Kidney (tissue), 14 donors: ENCODE results near the gene SMG6. TPM values are rescaled to one million over a fixed set of nuclear protein-coding genes. Genes with fewer than 3 reads are reported as not detected.
A peak's percentile ranks its signal among the peaks of the same experiment; 100 is the strongest.

Experiments used
- DNase-seq, 5 donors: peaks; one replicate each; pipeline ENCODE4 v3.0.0-alpha.2; 2013 to 2020
- FAIRE-seq: peaks from 2 replicates; lab custom pipeline; 2012; peaks lifted over from hg19 to GRCh38; lab: Jason Lieb, UNC
- H3K27ac ChIP-seq, 2 donors: one replicate each; pipeline ENCODE4 v1.7.0; 2013; ENCODE audit warnings: low read depth in 2 of 2, low read length in 2 of 2, inconsistent platforms in 1 of 2
- H3K27me3 ChIP-seq: one replicate; pipeline ENCODE4 v1.7.1; 2013; ENCODE audit warnings: low read length, inconsistent platforms; ENCODE audit not compliant: control insufficient read depth, insufficient read depth
- H3K36me3 ChIP-seq, 3 donors: one replicate each; pipeline versions ENCODE4 v1.7.0 to v1.7.1; 2013; ENCODE audit warnings: low read length in 3 of 3, control low read depth in 1 of 3, inconsistent platforms in 1 of 3; ENCODE audit not compliant: insufficient read depth in 3 of 3, control insufficient read depth in 2 of 3
- H3K4me1 ChIP-seq, 3 donors: one replicate each; pipeline versions ENCODE4 v1.7.0 to v1.7.1; 2013; ENCODE audit warnings: low read length in 3 of 3, inconsistent platforms in 1 of 3, low read depth in 1 of 3; ENCODE audit not compliant: control insufficient read depth in 2 of 3, insufficient read depth in 2 of 3
- H3K4me3 ChIP-seq, 3 donors: one replicate each; pipeline versions ENCODE4 v1.7.0 to v1.8.1; 2013; ENCODE audit warnings: low read length in 3 of 3, control low read depth in 1 of 3, inconsistent platforms in 1 of 3
- H3K9ac ChIP-seq, 3 donors: one replicate each; pipeline versions ENCODE4 v1.7.0 to v1.7.1; 2013; ENCODE audit warnings: low read length in 3 of 3, control low read depth in 1 of 3, inconsistent platforms in 1 of 3
- H3K9me3 ChIP-seq, 3 donors: one replicate each; pipeline versions ENCODE4 v1.7.0 to v1.7.1; 2013; ENCODE audit warnings: low read length in 3 of 3, control low read depth in 1 of 3, inconsistent platforms in 1 of 3; ENCODE audit not compliant: control insufficient read depth in 2 of 3, insufficient read depth in 1 of 3
- CTCF ChIP-seq: IDR thresholded peaks from 3 replicates; pipeline ENCODE4 v1.5.1; 2012; ENCODE audit warnings: mild to moderate bottlenecking, moderate library complexity, borderline replicate concordance; ENCODE audit not compliant: insufficient read depth; ENCODE audit errors: extremely low read depth
- intact Hi-C: fragments of 100-400 bp; cut with DNase I; formaldehyde crosslinking; loops from one replicate; pipeline ENCODE4 v1.11.1; 2022
- polyA plus RNA-seq: library from polyadenylated mRNA; stranded (reverse); fragments of 350-450 nt; fragmentation: Illumina TruSeq; extraction: RNeasy Lipid Tissue Mini Kit (QIAGEN cat#74804); gene quantifications from one replicate; pipeline ENCODE4 v1.2.3, GENCODE V29; 2014; ENCODE audit warnings: low read depth, low replicate concordance; ENCODE audit not compliant: insufficient read depth
- total RNA-seq: library from RNA; stranded (reverse); fragmentation: NEBNext Ultra II Directional; extraction: Animal tissue kit (Norgen Biotek cat#: 25700); gene quantifications from one replicate; pipeline ENCODE4 v1.2.1, GENCODE V29; 2021
- donor health status: control.
- donor health status: control.
- donor health status: control.
- donor health status: control.
- donor health status: control.
- donor health status: DM: yes; HTN: yes; CAD: no.
- donor health status: Normal renal cell carcinoma (clear cell type).

Gene SMG6
- total and polyA plus RNA-seq, 2 donors from 2014 or later, result 20.6 to 37.3 TPM

GRCh38 chr17:2054262-2054511, 249.4 kb downstream of the SMG6 start:
- DNase-seq, result peak in 1 of 5 donors; percentile 69
- intact Hi-C loops, result no loop called here
- peak overlapping the region in 1 of 3 donors; percentile 41 for H3K4me3 ChIP-seq
- FAIRE-seq, result no peak
- peak overlapping the region; percentile 69 to 74 for H3K27ac ChIP-seq
- H3K36me3 ChIP-seq, result no peaks in the 10 kb centered on the region
- H3K27me3 ChIP-seq, result peaks cover 8% of the 10 kb centered on the region
- TF ChIP-seq CTCF, result no peak
- no peak overlapping the region for H3K9ac ChIP-seq
- no peaks in the 10 kb centered on the region for H3K9me3 ChIP-seq
- peaks cover 0 to 16% (median 2%) of the 10 kb centered on the region in 3 donors for H3K4me1 ChIP-seq

DNA sequence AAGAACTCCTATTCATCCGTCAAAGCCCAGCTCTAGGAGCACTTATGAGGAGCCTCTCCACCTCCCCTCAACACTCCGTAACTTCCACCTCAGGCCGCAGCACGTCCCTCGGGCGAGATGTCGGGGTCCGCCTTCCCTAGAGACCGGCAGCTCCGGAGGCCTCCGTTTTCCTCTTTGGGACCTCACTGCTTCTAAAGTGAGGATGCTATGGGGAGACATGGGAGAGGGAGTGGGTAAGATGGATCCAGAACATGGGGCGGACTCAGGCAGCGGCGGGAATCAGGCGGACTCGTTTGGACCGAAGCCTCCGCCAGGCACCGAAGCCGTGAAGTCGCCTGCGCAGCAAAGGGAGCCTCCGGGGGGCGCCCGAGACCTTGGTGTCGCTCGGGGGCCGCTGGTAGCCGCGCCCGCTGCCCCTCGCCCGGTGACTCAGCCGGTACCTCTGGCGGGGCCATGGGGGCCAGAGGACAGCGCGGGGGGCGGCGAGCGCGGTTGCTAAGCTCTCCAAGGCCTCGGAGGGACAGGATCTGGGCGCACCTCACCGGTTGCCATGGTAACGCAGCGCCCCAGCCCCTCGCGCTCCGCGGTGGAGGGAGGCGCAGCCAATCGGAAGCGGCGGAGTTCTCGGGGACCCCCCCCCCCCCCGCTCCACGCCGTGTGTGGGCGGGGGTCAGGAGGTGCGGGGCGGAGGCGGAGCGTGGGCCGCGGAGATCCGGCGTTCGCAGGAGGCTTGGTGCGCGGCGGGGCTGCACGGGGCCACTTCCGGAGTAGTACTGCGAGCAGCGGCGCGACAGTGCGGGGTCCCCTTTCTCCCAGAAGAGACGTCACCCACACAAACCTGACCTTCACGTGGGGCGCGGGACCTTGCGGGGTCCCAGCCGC, 250.0 kb downstream of the SMG6 start:
- peak overlapping the region; percentile 69 to 74 for H3K27ac ChIP-seq
- H3K4me3 ChIP-seq, result peak overlapping the region in 1 of 3 donors; percentile 41
- peaks cover 8% of the 10 kb centered on the region for H3K27me3 ChIP-seq
- DNase-seq (peak in 3 of 5 donors; percentile 79 to 93 (median 81)), FAIRE-seq (no peak)
- peak; percentile 40 for TF ChIP-seq CTCF
- H3K9ac ChIP-seq, result no peak overlapping the region
- intact Hi-C loops, result no loop called here
- H3K4me1 ChIP-seq, result peaks cover 0 to 21% (median 4%) of the 10 kb centered on the region in 3 donors
- no peaks in the 10 kb centered on the region for H3K9me3 ChIP-seq
- H3K36me3 ChIP-seq, result no peaks in the 10 kb centered on the region

DNA sequence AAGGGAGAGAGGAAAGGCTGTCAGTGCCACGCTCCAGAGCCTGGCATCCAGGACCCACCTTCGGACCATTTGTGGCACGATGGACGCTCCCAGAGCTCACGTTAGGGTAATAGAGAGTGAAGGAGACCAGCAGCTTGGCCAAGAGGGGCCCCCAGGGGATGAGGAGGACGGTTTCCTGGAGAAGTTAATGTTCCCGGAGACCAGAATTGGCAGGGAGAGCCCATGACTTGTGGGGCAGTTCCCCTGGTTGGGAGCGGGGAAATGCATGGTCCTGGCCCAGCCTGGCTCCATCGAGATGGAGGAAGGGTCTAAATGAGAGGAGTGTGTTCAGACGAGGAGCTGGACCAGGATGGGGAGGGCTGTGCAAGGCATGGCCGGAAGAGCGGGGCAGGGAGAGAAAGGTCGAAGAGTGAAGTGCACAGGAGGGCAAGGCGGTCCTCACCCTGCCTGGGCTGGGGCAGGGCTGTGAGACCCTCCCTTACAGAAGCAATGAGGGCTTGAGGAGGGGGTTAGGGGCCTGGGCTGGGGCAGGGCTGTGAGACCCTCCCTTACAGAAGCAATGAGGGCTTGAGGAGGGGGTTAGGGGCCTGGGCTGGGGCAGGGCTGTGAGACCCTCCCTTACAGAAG, 251.5 kb downstream of the SMG6 start:
- FAIRE-seq (no peak), DNase-seq (peak in 1 of 5 donors; percentile 22)
- intact Hi-C loops, result no loop called here
- H3K4me1 ChIP-seq, result peaks cover 0 to 18% (median 4%) of the 10 kb centered on the region in 3 donors
- no peaks in the 10 kb centered on the region for H3K36me3 ChIP-seq
- H3K27ac ChIP-seq, result no peak overlapping the region
- no peak overlapping the region for H3K4me3 ChIP-seq
- no peak for TF ChIP-seq CTCF
- H3K27me3 ChIP-seq, result peaks cover 5% of the 10 kb centered on the region
- H3K9ac ChIP-seq, result no peak overlapping the region
- H3K9me3 ChIP-seq, result no peaks in the 10 kb centered on the region
